Glutamatergic neuron (in vitro differentiated cells): Measurements from ENCODE around the gene EPB41. TPM values are rescaled to one million over a fixed set of nuclear protein-coding genes. Genes with fewer than 3 reads are reported as not detected.

Experiments used
- DNase-seq: peaks from one replicate; pipeline ENCODE4 v3.0.0; 2022
- H3K27ac Mint-ChIP-seq: one replicate; pipeline ENCODE4 v1.8.0; 2020; ENCODE audit warnings: mild to moderate bottlenecking, mixed read lengths, inconsistent platforms; ENCODE audit not compliant: unreplicated experiment
- H3K27me3 Mint-ChIP-seq: one replicate; pipeline ENCODE4 v1.8.0; 2020; ENCODE audit warnings: mild to moderate bottlenecking, moderate library complexity, mixed read lengths, inconsistent platforms; ENCODE audit not compliant: unreplicated experiment
- H3K36me3 Mint-ChIP-seq: one replicate; pipeline ENCODE4 v1.8.0; 2020; ENCODE audit warnings: mild to moderate bottlenecking, mixed read lengths, inconsistent platforms; ENCODE audit not compliant: unreplicated experiment
- H3K4me1 Mint-ChIP-seq: one replicate; pipeline ENCODE4 v1.8.0; 2020; ENCODE audit warnings: mild to moderate bottlenecking, low read depth, mixed read lengths, inconsistent platforms; ENCODE audit not compliant: unreplicated experiment
- H3K4me3 Mint-ChIP-seq: one replicate; pipeline ENCODE4 v1.8.0; 2020; ENCODE audit warnings: mild to moderate bottlenecking, mixed read lengths, inconsistent platforms; ENCODE audit not compliant: unreplicated experiment
- H3K9me3 Mint-ChIP-seq: one replicate; pipeline ENCODE4 v1.8.0; 2020; ENCODE audit warnings: mild to moderate bottlenecking, moderate library complexity, mixed read lengths, inconsistent platforms; ENCODE audit not compliant: unreplicated experiment
- total RNA-seq: library from RNA; stranded (reverse); fragmentation: NEBNext Ultra II Directional; extraction: Animal tissue kit (Norgen Biotek cat#: 25700); gene quantifications from one replicate; pipeline ENCODE4 v1.2.1, GENCODE V29; 2021; ENCODE audit not compliant: unreplicated experiment
- TF ChIP-seq, protein P1 (sequence below): fragments of 200-600 bp; sonication (generic); IDR thresholded peaks from one replicate; pipeline ENCODE4 v1.5.0; 2021; ENCODE audit not compliant: partially characterized antibody, unreplicated experiment

Gene EPB41
- total RNA-seq, 1 donor from 2014 or later = 213 TPM

DNA sequence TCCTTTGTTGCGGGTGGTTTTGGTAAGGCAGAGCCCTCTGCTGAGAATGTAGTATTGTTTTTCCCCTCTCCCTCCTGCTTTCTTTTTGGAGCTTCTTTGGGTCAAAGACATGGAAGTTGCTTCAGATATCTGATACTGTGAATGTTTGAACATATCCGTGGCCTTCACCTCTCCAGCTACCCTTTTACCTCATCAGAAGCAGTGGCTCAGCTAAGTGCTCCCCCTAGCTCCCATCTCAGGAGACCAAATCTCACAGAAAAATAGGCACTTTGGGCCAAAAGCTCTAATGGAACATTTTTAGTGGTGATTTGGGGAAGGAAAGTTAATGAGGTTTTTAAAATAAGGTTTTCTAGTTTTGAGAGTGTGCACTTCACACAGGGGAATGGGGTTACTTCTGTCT, 203.0 kb downstream of the EPB41 start:
- TF ChIP-seq, protein P1, sequence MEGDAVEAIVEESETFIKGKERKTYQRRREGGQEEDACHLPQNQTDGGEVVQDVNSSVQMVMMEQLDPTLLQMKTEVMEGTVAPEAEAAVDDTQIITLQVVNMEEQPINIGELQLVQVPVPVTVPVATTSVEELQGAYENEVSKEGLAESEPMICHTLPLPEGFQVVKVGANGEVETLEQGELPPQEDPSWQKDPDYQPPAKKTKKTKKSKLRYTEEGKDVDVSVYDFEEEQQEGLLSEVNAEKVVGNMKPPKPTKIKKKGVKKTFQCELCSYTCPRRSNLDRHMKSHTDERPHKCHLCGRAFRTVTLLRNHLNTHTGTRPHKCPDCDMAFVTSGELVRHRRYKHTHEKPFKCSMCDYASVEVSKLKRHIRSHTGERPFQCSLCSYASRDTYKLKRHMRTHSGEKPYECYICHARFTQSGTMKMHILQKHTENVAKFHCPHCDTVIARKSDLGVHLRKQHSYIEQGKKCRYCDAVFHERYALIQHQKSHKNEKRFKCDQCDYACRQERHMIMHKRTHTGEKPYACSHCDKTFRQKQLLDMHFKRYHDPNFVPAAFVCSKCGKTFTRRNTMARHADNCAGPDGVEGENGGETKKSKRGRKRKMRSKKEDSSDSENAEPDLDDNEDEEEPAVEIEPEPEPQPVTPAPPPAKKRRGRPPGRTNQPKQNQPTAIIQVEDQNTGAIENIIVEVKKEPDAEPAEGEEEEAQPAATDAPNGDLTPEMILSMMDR = no peak
- Mint-ChIP-seq H3K27me3 (peaks cover 3% of the 10 kb centered on the region), H3K9me3 (peaks cover 3% of the 10 kb centered on the region), H3K4me1 (no peaks in the 10 kb centered on the region), H3K36me3 (peaks cover 8% of the 10 kb centered on the region), H3K4me3 (no peak overlapping the region), H3K27ac (no peak overlapping the region)
- DNase-seq = no peak

GRCh38 chr1:29119121-29119929, 205.0 kb downstream of the EPB41 start:
- Mint-ChIP-seq H3K27me3 (peaks cover 3% of the 10 kb centered on the region), H3K27ac (no peak overlapping the region), H3K36me3 (peaks cover 8% of the 10 kb centered on the region), H3K9me3 (no peaks in the 10 kb centered on the region), H3K4me3 (peak overlapping the region; percentile 26), H3K4me1 (no peaks in the 10 kb centered on the region)
- TF ChIP-seq, protein P1 = no peak
- no peak for DNase-seq

DNA sequence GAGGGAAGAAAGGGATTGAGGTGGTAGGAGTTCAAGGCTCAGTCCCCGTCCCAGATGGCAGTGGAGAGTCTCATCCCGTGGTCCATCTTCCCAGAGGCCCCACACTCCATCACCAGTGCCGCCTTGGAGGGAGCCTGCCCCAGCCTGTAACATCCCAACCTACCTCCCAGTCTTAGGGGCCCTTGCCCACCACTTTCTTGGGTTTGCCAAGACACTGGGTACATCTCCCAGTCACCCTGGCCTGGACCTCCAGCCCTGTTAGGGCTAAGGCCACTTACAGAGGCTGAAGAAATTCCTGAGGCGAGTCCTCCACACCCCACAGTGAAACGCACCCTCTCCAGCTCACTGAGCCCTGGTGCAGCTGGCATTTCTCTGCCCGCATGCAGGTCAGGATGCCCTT, 206.0 kb downstream of the EPB41 start:
- Mint-ChIP-seq H3K36me3 (peaks cover 8% of the 10 kb centered on the region), H3K4me3 (peak overlapping the region; percentile 38), H3K9me3 (no peaks in the 10 kb centered on the region), H3K27ac (no peak overlapping the region), H3K4me1 (no peaks in the 10 kb centered on the region), H3K27me3 (peaks cover 3% of the 10 kb centered on the region)
- TF ChIP-seq, protein P1 = no peak
- no peak for DNase-seq

DNA sequence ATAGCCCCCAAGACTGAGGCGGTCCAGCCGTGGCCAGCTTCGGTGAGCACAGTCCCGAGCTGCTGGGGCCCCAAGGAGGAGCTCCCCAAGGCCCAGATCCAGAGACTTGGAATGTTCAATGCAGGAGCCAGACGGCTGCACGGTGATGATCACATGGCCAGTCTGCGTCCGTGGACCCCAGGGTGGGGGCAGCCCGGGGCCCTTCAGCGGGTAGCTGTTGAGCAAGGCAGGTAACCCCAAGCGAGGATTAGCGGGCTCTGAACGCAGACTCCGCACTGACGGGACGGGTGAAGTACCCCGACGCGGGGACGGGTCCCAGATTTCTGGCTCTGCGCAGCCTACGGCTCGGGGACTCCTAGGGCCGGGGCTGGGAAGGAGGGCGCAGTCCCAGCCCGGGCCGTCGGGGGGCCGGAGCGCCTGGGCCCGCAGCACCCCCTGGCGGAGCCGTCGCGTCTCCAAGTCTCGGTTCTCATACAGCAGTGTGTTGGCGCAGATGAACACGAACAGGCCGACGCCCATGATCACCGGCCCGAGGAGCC, 206.6 kb downstream of the EPB41 start:
- peaks cover 8% of the 10 kb centered on the region for H3K36me3 Mint-ChIP-seq
- H3K27me3 Mint-ChIP-seq = peaks cover 3% of the 10 kb centered on the region
- H3K27ac Mint-ChIP-seq = no peak overlapping the region
- no peak overlapping the region for H3K4me3 Mint-ChIP-seq
- peaks cover under 1% of the 10 kb centered on the region for H3K9me3 Mint-ChIP-seq
- TF ChIP-seq, protein P1 = peak; percentile 76
- no peaks in the 10 kb centered on the region for H3K4me1 Mint-ChIP-seq
- peak; percentile 80 for DNase-seq

DNA sequence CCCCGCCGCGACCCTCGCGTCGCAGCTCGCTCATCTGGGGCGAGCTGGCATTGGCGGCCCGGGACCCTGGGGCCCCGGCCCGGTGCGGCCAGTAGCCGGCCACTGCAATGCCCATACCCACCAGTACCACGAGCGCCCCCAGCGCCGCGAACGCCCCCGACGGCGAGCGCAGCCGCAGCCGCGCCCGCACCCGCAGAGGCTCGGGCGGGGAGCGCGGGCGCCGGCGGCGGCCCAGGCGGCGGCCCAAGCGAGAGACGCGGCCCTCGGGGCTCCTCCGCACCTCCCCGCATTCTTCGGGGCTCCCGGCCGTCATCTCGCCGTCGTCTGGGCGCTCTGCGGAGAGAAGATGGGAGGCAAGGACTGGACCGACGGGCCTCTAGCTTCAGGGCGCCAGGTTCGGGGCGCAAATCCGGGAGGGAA, 207.2 kb downstream of the EPB41 start:
- H3K9me3 Mint-ChIP-seq = peaks cover 2% of the 10 kb centered on the region
- peaks cover 3% of the 10 kb centered on the region for H3K27me3 Mint-ChIP-seq
- no peak for DNase-seq
- no peak overlapping the region for H3K4me3 Mint-ChIP-seq
- H3K27ac Mint-ChIP-seq = no peak overlapping the region
- TF ChIP-seq, protein P1 = peak; percentile 20
- H3K36me3 Mint-ChIP-seq = peaks cover 8% of the 10 kb centered on the region
- no peaks in the 10 kb centered on the region for H3K4me1 Mint-ChIP-seq
